ENCODE results near the gene KLHDC8A. TPM values are rescaled to one million over a fixed set of nuclear protein-coding genes. Genes with fewer than 3 reads are reported as not detected.

KLHDC8A gene
- total and polyA plus RNA-seq, 8 donors, result 0.28 to 5.4 (median 0.81) TPM

DNA sequence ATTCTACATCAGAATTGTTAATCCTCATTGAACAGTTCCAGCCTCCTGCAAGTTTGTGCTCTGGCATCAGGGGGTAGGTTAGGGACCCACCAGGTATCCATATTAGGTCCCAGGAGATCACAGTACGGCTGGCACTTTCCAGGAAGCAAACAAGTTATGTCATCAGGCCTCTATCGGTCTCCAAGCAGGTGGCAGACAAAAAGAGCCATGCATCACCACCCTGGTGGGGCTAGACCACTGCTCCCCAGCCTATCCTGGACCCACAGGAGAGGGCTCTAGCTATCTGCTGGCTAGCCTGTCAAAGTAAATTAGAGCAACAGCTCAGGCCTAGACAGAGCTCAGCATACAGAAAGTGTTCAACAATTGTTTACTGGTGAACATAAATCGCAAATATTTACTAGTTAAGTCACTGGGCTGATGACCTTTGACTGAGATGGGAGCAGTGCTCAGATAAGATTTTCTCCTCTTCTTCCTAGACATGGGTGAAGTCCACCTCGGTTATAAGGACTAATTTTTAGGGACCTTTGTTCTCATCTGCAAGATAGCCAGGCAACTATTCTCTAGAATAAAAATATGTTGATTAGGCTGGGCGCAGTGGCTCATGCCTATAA is 41.6 kb downstream of the KLHDC8A start:
- no peak overlapping the region for H3K4me3 ChIP-seq
- WGBS, 2 donors, result 39 to 43% methylated on average over 5 of the region's 5 CpGs
- TF ChIP-seq, protein P1, sequence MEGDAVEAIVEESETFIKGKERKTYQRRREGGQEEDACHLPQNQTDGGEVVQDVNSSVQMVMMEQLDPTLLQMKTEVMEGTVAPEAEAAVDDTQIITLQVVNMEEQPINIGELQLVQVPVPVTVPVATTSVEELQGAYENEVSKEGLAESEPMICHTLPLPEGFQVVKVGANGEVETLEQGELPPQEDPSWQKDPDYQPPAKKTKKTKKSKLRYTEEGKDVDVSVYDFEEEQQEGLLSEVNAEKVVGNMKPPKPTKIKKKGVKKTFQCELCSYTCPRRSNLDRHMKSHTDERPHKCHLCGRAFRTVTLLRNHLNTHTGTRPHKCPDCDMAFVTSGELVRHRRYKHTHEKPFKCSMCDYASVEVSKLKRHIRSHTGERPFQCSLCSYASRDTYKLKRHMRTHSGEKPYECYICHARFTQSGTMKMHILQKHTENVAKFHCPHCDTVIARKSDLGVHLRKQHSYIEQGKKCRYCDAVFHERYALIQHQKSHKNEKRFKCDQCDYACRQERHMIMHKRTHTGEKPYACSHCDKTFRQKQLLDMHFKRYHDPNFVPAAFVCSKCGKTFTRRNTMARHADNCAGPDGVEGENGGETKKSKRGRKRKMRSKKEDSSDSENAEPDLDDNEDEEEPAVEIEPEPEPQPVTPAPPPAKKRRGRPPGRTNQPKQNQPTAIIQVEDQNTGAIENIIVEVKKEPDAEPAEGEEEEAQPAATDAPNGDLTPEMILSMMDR (IDR thresholded peaks at IDR 0.05), result no peak
- intact Hi-C loops (cut with DNase I), result no loop called here
- H3K27me3 ChIP-seq, result no peaks in the 10 kb centered on the region
- H3K27ac ChIP-seq, result peak overlapping the region in 3 of 4 donors; percentile 67 to 93 (median 82)
- ATAC-seq, result no peak
- peaks cover 61 to 74% (median 69%) of the 10 kb centered on the region in 3 donors for H3K4me1 ChIP-seq
- peaks cover 0 to 19% (median under 1%) of the 10 kb centered on the region in 3 donors for H3K36me3 ChIP-seq
- no peaks in the 10 kb centered on the region for H3K9me3 ChIP-seq
- DNase-seq, result no peak
- no peak for FAIRE-seq

DNA sequence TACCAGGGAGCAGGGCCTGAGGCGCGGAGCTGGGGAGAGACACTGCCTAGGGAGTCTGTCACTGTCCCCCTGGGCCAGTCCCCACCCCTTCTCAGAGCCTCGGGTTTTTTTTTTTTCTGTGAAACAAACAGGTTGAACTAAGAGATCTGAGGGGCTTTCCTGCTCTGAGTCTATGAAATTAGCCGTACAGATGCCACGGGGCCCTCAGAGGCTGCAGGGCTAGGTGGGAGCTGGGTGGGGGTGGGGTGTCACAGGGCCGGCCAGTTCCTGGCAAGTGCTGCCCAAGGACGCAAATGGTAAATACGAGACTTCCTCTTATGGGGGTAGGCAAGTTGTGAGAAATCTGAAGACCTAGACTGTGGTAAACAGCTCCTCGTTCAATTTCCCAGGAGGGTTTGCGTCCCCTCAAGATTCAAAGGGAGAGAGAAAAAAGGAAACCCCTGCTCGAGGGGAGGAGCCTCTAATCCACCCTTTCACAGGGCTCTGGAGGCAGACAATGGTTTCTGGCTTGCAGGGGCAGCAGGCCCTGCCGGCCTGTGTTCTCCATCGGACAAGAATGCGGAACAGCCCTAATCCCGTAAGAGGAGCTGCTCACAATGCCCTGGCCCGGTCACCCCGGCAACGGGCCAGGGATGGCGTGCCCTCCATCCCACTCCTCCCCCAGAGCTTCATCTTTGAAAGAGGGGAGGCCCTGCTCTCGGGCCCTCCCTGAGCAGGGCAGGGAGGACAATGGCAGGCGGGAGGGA is 43.0 kb downstream of the KLHDC8A start:
- Histone ChIP-seq H3K4me1 (peaks cover 54 to 64% (median 62%) of the 10 kb centered on the region in 3 donors), H3K27ac (peak overlapping the region; percentile 37 to 93 (median 74)), H3K27me3 (no peaks in the 10 kb centered on the region), H3K9me3 (no peaks in the 10 kb centered on the region), H3K36me3 (peaks cover 0 to 27% (median 3%) of the 10 kb centered on the region in 3 donors), H3K4me3 (peak overlapping the region in 2 of 4 donors; percentile 10 to 19)
- peak in 3 of 4 donors; percentile 5 to 44 (median 35) for ATAC-seq
- FAIRE-seq, result no peak
- WGBS, 2 donors, result 13 to 35% methylated on average over 21 of the region's 21 CpGs
- TF ChIP-seq, protein P1 (IDR thresholded peaks at IDR 0.05), result no peak
- peak in 2 of 6 donors; percentile 45 to 67 for DNase-seq
- intact Hi-C loops (cut with DNase I), result no loop called here

DNA sequence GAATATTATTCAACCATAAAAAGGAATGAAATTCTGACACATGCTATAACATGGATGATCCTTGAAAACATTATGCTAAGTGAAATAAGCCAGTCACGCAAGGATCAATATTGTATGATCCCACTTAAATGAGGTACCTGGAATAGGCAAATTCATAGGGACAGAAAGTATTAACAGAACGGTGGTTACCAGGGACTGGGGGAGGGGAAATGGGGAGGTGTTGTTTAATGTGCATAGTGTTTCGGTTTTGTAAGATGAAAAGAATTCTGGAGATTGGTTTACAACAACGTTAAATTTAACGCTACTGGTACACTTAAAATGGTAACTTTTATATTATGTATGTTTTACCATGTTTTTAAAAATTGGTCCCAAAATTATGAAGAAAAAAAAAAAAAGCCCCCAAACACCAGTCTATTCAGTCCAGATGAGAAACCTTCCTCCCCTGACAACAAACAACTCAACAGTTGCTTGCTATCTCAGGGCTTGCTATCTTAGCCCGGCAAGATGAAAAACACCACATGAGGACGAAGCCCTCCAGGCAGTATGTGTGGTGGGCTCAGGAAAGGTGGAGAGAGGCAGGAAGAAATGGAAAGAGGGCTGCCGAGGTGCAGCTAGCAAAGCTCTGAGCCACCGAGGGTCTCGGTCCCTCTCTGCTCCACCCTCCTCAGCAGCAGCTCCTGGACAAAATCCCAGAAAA is 43.7 kb downstream of the KLHDC8A start:
- H3K27ac ChIP-seq, result peak overlapping the region; percentile 37 to 93 (median 74)
- 43 to 46% methylated on average over 10 of the region's 10 CpGs for WGBS, 2 donors
- peaks cover 50 to 57% (median 54%) of the 10 kb centered on the region in 3 donors for H3K4me1 ChIP-seq
- peak overlapping the region in 2 of 4 donors; percentile 10 to 19 for H3K4me3 ChIP-seq
- H3K27me3 ChIP-seq, result no peaks in the 10 kb centered on the region
- H3K36me3 ChIP-seq, result peaks cover 0 to 32% (median 3%) of the 10 kb centered on the region in 3 donors
- TF ChIP-seq, protein P1 (IDR thresholded peaks at IDR 0.05), result no peak
- intact Hi-C loops (cut with DNase I), result no loop called here
- no peaks in the 10 kb centered on the region for H3K9me3 ChIP-seq
- FAIRE-seq (no peak), ATAC-seq (no peak), DNase-seq (no peak)

DNA sequence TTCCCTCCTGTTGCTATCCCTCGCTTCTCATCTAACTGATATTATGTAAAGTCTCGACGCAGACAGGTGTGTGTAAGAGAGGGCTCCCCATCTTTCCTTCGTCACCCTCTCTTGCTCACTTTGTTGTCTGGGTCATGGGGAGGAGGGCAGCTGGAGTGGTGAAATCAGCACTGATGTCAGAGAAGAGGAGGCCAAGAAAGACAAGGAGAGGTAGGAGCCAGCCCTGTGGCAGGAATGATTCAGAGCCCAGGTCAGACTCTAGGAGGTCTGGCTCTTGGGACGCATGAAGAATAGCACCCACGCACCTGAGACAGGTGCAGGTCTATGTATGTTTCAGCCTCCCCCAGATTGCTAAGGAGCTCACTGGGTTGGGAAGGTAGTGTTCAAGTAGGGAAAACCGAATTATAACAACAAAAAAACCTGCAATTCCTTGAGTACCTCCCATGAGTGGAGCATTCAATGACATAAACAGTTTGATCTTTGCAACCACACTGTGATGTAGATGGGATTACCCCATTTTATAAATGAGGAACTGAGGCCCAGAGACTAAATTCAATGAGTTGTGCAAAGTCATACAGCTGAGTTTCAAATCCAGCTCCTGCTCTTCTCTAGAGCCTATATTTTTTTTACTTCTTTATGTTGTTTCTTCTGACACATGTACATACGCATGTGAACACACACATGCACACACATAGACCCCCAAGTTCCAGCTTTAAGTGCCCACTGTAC is 45.6 kb downstream of the KLHDC8A start:
- ATAC-seq, result no peak
- peaks cover 1 to 48% (median 7%) of the 10 kb centered on the region in 3 donors for H3K36me3 ChIP-seq
- H3K27me3 ChIP-seq, result no peaks in the 10 kb centered on the region
- no peaks in the 10 kb centered on the region for H3K9me3 ChIP-seq
- no peak for FAIRE-seq
- intact Hi-C loops (cut with DNase I), result no loop called here
- H3K4me3 ChIP-seq, result no peak overlapping the region
- DNase-seq, result no peak
- TF ChIP-seq, protein P1 (IDR thresholded peaks at IDR 0.05), result no peak
- H3K4me1 ChIP-seq, result peaks cover 34 to 38% (median 38%) of the 10 kb centered on the region in 3 donors
- WGBS, 2 donors, result 93 to 97% methylated on average over 8 of the region's 8 CpGs
- H3K27ac ChIP-seq, result peak overlapping the region in 1 of 4 donors; percentile 30
